Loucy (cell line): Measurements from ENCODE around the gene CIDEA.

ENCODE experiments used
- H2AFZ ChIP-seq: fragments of 200-600 bp; sonication (generic); 2 replicates; pipeline ENCODE4 v1.6.0; 2016; ENCODE audit warnings: antibody characterized with exemption, mild to moderate bottlenecking, low read length, moderate library complexity
- H3F3A ChIP-seq: fragments of 200-600 bp; 2 replicates; pipeline ENCODE4 v1.6.0; 2016; ENCODE audit warnings: antibody characterized with exemption, low read depth, mild to moderate bottlenecking
- H3K27me3 ChIP-seq: fragments of 200-600 bp; sonication (generic); 2 replicates; pipeline ENCODE4 v1.6.1; 2014; ENCODE audit warnings: low read length, mild to moderate bottlenecking; ENCODE audit not compliant: insufficient read depth, poor library complexity, severe bottlenecking
- H3K36me3 ChIP-seq: fragments of 200-600 bp; sonication (generic); 2 replicates; pipeline ENCODE4 v1.6.1; 2016; ENCODE audit warnings: low read length; ENCODE audit not compliant: insufficient read depth
- H3K4me1 ChIP-seq: fragments of 200-600 bp; sonication (generic); 2 replicates; pipeline ENCODE4 v1.5.1; 2014; ENCODE audit warnings: low read length, mild to moderate bottlenecking; ENCODE audit not compliant: insufficient read depth, poor library complexity, severe bottlenecking
- H3K4me2 ChIP-seq: fragments of 200-600 bp; sonication (generic); 2 replicates; pipeline ENCODE4 v1.6.0; 2014; ENCODE audit warnings: antibody characterized with exemption, low read length, low read depth, mild to moderate bottlenecking; ENCODE audit not compliant: poor library complexity, severe bottlenecking
- H3K4me3 ChIP-seq: fragments of 200-600 bp; sonication (generic); 2 replicates; pipeline ENCODE4 v1.5.1; 2014; ENCODE audit warnings: low read length, mild to moderate bottlenecking, mixed read lengths; ENCODE audit not compliant: poor library complexity, severe bottlenecking
- H3K79me2 ChIP-seq: fragments of 200-600 bp; sonication (generic); 2 replicates; pipeline ENCODE4 v1.6.1; 2014; ENCODE audit warnings: low read length; ENCODE audit not compliant: insufficient read depth
- H3K9ac ChIP-seq: fragments of 200-600 bp; sonication (generic); 2 replicates; pipeline ENCODE4 v1.6.0; 2014; ENCODE audit warnings: mild to moderate bottlenecking, low read depth, low read length, moderate library complexity; ENCODE audit not compliant: poor library complexity, severe bottlenecking
- H3K9me2 ChIP-seq: fragments of 200-600 bp; sonication (generic); replicated peaks from 2 replicates; pipeline ENCODE4 v1.6.1; 2016; ENCODE audit warnings: low read depth, low read length, mixed read lengths
- H3K9me3 ChIP-seq: fragments of 200-600 bp; sonication (generic); 2 replicates; pipeline ENCODE4 v1.6.1; 2014; ENCODE audit warnings: mild to moderate bottlenecking, antibody characterized with exemption, low read length, low read depth; ENCODE audit not compliant: insufficient read depth
- H4K20me1 ChIP-seq: fragments of 200-600 bp; sonication (generic); 2 replicates; pipeline ENCODE4 v1.6.0; 2014; ENCODE audit warnings: antibody characterized with exemption, low read length, mild to moderate bottlenecking; ENCODE audit not compliant: insufficient read depth, poor library complexity, severe bottlenecking
- EZH2phosphoT487 ChIP-seq: fragments of 200-600 bp; IDR thresholded peaks from 2 replicates; pipeline ENCODE4 v1.6.1; 2018; ENCODE audit warnings: antibody characterized with exemption, mild to moderate bottlenecking, moderate library complexity, borderline replicate concordance
- TF ChIP-seq, protein P1 (sequence below): fragments of 200-600 bp; sonication (generic); conservative IDR thresholded peaks from 2 replicates; pipeline ENCODE4 v1.5.1; 2014; ENCODE audit warnings: mild to moderate bottlenecking, antibody characterized with exemption, low read length

Gene CIDEA

DNA sequence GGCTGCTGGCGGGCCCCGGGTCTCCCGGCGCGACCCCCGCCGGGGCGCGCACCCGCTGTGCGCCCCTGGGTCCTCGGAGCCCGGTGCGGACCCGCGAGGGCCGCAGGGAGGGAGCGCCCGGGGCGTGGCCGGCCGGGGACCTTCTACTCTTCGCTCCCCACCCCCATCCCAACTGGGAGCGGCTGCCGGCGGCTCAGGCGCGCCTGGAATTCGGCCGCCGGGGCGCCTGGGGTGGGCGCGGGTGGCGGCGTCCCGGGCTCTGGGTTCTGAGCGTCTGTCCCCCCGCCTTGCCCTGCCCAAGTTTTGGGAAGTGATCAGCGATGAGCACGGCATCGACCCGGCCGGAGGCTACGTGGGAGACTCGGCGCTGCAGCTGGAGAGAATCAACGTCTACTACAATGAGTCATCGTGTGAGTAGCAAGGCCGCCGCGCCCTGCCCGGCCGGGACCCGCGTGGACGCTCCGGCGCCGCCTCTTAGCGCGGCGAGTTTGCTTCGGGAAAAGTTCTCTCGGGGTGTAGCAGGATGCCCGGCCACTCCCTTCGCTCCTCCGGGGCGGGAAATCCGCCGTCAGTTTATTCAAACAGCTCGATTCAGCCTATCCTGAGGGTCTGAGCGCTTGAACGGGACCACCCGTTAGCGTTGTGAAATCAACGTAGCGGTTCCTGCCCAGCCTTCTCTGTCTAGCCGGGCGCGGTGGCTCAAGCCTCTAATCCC is 54.4 kb downstream of the CIDEA start:
- no peaks in the 10 kb centered on the region for H3K27me3 ChIP-seq
- H2AFZ ChIP-seq, result no peak overlapping the region
- no peaks in the 10 kb centered on the region for H3K36me3 ChIP-seq
- no peak overlapping the region for H3K9ac ChIP-seq
- no peaks in the 10 kb centered on the region for H4K20me1 ChIP-seq
- H3K79me2 ChIP-seq, result no peaks in the 10 kb centered on the region
- H3F3A ChIP-seq, result no peaks in the 10 kb centered on the region
- no peak overlapping the region for H3K4me3 ChIP-seq
- H3K4me1 ChIP-seq, result no peaks in the 10 kb centered on the region
- H3K9me3 ChIP-seq, result peaks cover 5% of the 10 kb centered on the region; the same call in 1 of the 2 replicates
- H3K4me2 ChIP-seq, result no peak overlapping the region
- no peaks in the 10 kb centered on the region for H3K9me2 ChIP-seq
- no peak for TF ChIP-seq EZH2phosphoT487
- TF ChIP-seq, protein P1, sequence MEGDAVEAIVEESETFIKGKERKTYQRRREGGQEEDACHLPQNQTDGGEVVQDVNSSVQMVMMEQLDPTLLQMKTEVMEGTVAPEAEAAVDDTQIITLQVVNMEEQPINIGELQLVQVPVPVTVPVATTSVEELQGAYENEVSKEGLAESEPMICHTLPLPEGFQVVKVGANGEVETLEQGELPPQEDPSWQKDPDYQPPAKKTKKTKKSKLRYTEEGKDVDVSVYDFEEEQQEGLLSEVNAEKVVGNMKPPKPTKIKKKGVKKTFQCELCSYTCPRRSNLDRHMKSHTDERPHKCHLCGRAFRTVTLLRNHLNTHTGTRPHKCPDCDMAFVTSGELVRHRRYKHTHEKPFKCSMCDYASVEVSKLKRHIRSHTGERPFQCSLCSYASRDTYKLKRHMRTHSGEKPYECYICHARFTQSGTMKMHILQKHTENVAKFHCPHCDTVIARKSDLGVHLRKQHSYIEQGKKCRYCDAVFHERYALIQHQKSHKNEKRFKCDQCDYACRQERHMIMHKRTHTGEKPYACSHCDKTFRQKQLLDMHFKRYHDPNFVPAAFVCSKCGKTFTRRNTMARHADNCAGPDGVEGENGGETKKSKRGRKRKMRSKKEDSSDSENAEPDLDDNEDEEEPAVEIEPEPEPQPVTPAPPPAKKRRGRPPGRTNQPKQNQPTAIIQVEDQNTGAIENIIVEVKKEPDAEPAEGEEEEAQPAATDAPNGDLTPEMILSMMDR, result no peak

DNA sequence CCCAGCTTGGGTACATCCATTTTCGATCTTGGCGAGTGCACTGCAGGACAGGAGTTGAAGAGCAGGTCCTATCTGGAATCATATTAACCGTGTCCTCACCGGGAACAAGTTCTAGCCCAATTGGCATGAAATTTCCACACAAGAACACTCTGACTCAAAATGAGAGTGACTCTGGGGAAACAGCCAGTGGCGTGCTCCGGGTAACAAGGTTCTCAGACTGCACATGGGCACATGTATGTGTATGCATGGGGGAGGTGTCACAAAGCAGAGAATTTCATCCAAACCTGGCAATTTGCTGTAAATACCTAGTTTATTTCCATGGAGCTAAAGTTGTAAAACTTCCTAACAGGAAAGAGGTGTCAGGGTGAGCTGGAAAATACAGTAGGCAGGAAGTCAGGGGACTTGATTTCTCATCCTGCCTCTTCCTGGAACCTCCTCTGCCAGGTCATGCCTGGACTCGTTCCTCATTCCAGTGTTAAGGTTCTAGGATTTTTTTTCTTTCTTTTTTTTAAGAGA is 55.6 kb downstream of the CIDEA start:
- no peaks in the 10 kb centered on the region for H4K20me1 ChIP-seq
- H3K9ac ChIP-seq, result no peak overlapping the region

DNA sequence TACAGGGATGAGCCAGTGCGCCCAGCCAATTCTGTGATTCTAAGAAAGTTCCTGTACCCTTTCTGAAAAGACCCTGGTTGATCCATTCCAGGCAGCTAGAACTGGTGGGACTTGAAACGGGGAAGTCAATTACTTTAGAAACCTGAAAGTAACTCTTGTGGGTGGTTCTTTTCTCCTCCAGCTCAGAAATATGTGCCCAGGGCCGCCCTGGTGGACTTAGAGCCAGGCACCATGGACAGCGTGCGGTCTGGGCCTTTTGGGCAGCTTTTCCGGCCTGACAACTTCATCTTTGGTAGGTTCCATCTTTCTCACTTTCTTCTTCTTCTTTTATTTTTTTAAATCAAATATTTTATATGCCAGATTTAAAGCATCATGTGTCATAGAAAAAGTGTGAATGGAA is 56.6 kb downstream of the CIDEA start:
- Histone ChIP-seq H3K4me3 (no peak overlapping the region), H3K9me2 (no peaks in the 10 kb centered on the region), H3K36me3 (no peaks in the 10 kb centered on the region), H3K4me1 (no peaks in the 10 kb centered on the region), H2AFZ (no peak overlapping the region), H3K27me3 (no peaks in the 10 kb centered on the region), H3K9ac (no peak overlapping the region), H3K9me3 (peaks cover 5% of the 10 kb centered on the region; the same call in 1 of the 2 replicates), H3K4me2 (no peak overlapping the region), H3K79me2 (no peaks in the 10 kb centered on the region), H4K20me1 (no peaks in the 10 kb centered on the region), H3F3A (no peaks in the 10 kb centered on the region)
- no peak for TF ChIP-seq EZH2phosphoT487
- TF ChIP-seq, protein P1, result no peak

More for the DNA sequence above, 55.6 kb downstream of the CIDEA start:
- H3K4me1 ChIP-seq, result no peaks in the 10 kb centered on the region
- H3K79me2 ChIP-seq, result no peaks in the 10 kb centered on the region
- no peak overlapping the region for H3K4me2 ChIP-seq
- H3K36me3 ChIP-seq, result no peaks in the 10 kb centered on the region
- no peaks in the 10 kb centered on the region for H3K27me3 ChIP-seq
- H3F3A ChIP-seq, result no peaks in the 10 kb centered on the region
- H3K9me3 ChIP-seq, result peaks cover 5% of the 10 kb centered on the region; the same call in 1 of the 2 replicates
- H2AFZ ChIP-seq, result no peak overlapping the region
- TF ChIP-seq, protein P1, result no peak
- no peak for TF ChIP-seq EZH2phosphoT487
- H3K9me2 ChIP-seq, result no peaks in the 10 kb centered on the region
- H3K4me3 ChIP-seq, result no peak overlapping the region
